GM12872 (cell line): ENCODE data around the gene CSNK2A2.

ENCODE experiments used
- TF ChIP-seq, protein P1 (sequence below): IDR thresholded peaks from 3 replicates; pipeline ENCODE4 v1.5.1; 2011; ENCODE audit warnings: low read depth, mild to moderate bottlenecking, low read length, moderate library complexity; ENCODE audit not compliant: insufficient read depth

CSNK2A2 gene

DNA sequence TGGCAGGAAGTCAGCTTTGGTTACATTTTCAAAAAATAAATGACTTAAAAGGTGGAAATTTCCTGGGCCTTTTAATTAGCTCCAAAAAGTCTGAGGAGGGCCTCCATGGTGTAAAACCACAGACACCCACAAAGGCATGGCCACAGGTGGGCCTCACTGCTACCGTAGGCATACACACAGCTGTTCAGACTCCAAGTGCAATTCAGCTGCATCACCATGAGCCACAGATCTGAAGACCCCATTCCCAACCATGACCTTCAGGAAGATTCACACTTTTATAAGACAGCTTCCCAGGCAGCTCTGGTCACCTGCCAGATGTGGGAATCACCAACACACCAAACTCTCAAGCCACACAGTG lies 20.6 kb downstream of the CSNK2A2 start:
- TF ChIP-seq, protein P1, sequence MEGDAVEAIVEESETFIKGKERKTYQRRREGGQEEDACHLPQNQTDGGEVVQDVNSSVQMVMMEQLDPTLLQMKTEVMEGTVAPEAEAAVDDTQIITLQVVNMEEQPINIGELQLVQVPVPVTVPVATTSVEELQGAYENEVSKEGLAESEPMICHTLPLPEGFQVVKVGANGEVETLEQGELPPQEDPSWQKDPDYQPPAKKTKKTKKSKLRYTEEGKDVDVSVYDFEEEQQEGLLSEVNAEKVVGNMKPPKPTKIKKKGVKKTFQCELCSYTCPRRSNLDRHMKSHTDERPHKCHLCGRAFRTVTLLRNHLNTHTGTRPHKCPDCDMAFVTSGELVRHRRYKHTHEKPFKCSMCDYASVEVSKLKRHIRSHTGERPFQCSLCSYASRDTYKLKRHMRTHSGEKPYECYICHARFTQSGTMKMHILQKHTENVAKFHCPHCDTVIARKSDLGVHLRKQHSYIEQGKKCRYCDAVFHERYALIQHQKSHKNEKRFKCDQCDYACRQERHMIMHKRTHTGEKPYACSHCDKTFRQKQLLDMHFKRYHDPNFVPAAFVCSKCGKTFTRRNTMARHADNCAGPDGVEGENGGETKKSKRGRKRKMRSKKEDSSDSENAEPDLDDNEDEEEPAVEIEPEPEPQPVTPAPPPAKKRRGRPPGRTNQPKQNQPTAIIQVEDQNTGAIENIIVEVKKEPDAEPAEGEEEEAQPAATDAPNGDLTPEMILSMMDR: no peak

DNA sequence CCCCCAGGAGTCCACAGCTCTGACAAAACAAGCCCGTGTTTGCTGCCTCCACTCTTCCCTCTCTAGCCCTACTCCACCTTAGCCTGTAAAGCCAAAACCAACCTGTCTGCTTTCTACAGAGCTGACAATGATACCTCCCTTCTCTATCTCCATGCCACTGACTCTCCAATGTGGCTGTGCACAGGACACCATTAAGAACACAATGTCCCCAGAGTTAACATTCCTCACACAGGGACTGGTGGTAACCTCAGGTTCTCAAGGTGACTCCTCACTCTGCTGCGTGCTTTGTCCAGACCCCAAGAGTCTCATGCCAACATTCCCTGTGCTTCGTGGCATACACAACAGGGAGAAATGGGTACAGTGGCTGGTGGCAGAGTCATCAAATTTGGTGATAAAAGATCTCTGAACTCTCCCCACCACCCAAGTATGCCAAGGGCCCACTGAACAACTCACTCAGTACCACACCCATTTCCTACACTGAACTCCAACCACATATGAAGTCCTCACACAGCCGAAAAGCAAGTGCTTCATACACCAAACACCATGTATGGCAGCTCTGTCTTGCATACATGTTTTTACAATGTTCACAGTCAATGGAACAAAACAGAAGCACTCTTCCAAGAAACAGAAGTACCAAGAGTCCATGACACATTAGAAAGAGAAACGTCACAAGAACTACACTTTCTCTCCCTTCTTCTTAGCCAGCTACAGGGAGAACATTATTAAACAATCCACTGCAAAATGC lies 21.1 kb downstream of the CSNK2A2 start:
- TF ChIP-seq, protein P1: no peak

DNA sequence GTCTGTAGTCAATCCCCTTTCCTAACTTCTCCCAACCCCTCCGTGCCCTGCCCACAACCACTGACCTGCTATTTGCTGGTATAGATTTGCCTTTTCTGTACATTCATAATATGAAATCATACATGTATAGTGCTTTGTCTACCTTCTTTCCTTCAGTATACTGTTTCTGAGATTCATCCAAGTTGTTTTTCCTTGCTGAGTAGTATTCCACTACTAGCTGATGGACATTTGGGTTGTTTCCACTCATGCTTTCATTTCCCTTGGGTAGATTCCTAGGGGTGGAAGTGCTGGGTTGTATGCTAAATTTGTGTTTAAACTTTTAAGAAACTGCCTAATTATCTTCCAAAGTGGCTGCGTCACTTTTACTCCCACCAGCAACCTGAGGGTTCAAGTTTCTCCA lies 27.7 kb downstream of the CSNK2A2 start:
- TF ChIP-seq, protein P1: no peak

DNA sequence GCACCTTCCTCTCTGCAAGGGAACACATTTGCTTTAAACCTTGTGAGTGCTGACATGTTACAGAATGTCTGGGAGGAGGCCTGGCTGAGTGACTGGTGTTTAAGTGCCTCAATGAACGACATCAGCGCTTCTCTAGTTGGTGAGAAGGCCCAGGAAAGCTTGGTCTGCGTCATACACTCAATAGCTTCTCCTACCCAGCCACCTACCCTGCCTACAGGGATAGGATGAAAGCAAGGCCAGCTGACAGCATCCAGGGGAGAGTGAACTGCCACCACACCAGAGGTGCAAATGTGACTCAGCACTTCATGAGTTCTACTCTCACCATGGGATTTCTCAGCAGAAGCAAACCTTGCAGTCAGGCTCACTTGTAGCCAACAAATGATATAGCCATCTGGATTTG lies 37.1 kb downstream of the CSNK2A2 start:
- TF ChIP-seq, protein P1: no peak

DNA sequence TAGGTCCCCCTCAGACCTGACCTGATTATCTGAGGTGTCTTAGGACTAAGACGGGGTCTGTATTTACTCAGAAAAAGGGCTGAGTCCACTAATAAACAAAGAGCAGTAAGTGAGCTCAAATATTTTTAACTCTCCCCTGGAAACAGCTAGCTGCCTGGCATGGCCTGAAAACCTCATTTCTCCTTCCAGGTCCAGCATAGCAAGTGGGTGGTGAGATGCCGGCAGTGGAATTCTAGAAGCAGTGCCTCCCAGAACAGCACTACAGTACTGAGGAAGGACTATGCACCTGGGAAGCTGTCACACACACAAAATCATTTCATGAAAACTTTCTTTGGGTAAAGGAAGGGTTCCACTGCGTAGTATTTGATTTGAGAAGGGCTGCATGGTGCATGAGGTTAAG lies 39.2 kb downstream of the CSNK2A2 start:
- TF ChIP-seq, protein P1: no peak

DNA sequence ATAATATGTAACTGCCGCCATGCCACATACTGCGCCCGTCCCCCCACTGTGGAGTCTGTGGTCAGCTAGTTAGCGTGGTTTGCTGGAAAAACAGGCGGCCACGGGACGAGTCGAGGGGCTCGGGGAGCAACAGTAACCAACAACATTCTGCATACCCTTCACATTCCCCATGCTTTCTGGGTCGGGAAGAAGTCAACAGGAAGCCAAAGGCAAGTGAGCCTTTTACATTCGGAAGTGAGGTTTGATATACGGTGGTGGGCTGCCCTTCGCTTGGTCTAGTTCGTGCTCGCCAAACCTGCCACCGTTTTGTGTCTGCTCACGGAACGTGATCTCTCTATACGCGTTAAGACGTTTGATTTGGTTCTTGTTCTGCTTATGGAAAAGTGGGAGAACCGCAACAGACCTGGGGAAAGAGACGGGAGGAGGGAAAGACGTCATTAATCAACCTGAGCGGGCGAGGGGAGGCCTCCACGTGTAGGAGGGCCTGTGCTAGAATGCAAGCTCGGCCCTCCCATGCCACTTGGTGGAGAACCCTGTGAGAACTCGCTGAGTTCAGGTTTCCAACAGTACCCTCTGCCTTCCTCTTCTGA lies 39.9 kb downstream of the CSNK2A2 start:
- TF ChIP-seq, protein P1: no peak

DNA sequence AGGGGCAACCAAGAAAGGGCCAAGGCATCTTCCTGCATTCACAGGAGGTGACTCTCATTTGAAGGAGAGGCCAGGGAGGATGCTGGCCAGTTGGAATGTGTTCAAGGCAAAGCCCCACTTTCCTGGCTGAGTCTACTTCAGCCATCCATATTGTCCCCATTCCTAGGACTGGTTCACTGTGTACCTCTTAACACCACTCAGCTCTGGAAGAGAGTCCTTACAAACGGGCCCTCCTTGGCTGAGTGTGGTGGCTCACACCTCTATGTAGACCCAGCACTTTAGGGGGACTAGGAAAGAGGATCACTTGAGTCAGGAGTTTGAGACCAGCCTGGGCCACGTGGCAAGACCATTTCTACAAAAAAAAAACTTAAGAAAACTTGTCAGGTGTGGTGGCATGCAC lies 40.7 kb downstream of the CSNK2A2 start:
- TF ChIP-seq, protein P1: no peak
